ENCODE data around the gene ZNF91. TPM values are rescaled to one million over a fixed set of nuclear protein-coding genes. Genes with fewer than 3 reads are reported as not detected.
"Not testable (repeated sequence)": the region's sequence is repeated elsewhere in the genome, so short reads cannot be mapped to it uniquely, and the experiment has no call there.

The ZNF91 gene
- total RNA-seq, 1 donor from 2014 or later: 149 TPM

DNA sequence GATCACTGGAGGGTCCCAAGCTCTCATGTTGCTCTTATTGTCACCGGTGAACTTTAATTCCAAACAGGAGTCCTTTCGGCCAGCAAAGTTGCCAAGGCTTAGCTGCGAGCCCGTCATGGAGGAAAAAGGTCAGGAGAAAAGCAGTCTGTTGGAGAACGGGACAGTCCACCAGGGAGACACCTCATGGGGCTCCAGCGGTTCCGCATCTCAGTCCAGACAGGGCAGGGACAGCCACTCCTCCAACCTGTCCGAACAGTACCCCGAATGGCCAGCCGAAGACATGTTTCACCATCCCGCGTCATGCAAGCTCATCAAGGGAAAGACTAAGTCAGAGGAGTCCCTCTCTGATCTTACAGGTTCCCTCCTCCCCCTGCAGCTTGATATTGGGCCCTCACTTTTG lies 10.4 kb downstream of the ZNF91 start:
- peak overlapping the region; percentile 29 for H3K27ac Mint-ChIP-seq
- peaks cover 1% of the 10 kb centered on the region for H3K4me1 Mint-ChIP-seq (ENCODE audit: low read depth)
- H3K9me3 Mint-ChIP-seq (ENCODE audit: low read depth): peaks cover 41% of the 10 kb centered on the region
- no peak overlapping the region for H3K4me3 Mint-ChIP-seq (ENCODE audit: low read depth)
- TF ChIP-seq, protein P1, sequence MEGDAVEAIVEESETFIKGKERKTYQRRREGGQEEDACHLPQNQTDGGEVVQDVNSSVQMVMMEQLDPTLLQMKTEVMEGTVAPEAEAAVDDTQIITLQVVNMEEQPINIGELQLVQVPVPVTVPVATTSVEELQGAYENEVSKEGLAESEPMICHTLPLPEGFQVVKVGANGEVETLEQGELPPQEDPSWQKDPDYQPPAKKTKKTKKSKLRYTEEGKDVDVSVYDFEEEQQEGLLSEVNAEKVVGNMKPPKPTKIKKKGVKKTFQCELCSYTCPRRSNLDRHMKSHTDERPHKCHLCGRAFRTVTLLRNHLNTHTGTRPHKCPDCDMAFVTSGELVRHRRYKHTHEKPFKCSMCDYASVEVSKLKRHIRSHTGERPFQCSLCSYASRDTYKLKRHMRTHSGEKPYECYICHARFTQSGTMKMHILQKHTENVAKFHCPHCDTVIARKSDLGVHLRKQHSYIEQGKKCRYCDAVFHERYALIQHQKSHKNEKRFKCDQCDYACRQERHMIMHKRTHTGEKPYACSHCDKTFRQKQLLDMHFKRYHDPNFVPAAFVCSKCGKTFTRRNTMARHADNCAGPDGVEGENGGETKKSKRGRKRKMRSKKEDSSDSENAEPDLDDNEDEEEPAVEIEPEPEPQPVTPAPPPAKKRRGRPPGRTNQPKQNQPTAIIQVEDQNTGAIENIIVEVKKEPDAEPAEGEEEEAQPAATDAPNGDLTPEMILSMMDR (IDR thresholded peaks at IDR 0.05; ENCODE audit: unreplicated experiment): no peak
- no peaks in the 10 kb centered on the region for H3K27me3 Mint-ChIP-seq
- no peak for DNase-seq (ENCODE audit: low spot score, unreplicated experiment)
- H3K36me3 Mint-ChIP-seq (ENCODE audit: insufficient read depth): peaks cover 80% of the 10 kb centered on the region

DNA sequence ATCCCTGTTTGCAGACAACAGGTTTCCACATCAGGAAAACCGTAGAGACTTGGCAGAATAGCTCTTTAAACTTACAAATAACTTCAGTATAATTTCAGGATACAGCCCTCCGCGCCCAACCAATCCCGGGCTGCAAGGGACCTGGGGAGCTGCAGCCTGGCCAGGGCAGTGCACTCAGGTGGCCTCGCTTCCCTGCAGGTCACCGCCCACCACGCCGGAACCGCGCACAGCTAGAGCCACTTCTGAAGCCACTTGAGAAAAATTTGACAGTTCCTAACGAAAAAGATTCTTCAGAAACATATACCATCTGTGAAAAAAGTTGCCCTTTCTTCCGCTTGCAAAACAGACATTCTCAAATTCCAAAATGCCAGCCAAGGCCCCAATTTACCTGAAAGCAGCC lies 11.1 kb downstream of the ZNF91 start:
- H3K36me3 Mint-ChIP-seq (ENCODE audit: insufficient read depth): peaks cover 80% of the 10 kb centered on the region
- no peak for DNase-seq (ENCODE audit: low spot score, unreplicated experiment)
- peaks cover 39% of the 10 kb centered on the region for H3K9me3 Mint-ChIP-seq (ENCODE audit: low read depth)
- H3K27ac Mint-ChIP-seq: no peak overlapping the region
- H3K4me1 Mint-ChIP-seq (ENCODE audit: low read depth): no peaks in the 10 kb centered on the region
- H3K27me3 Mint-ChIP-seq: no peaks in the 10 kb centered on the region
- TF ChIP-seq, protein P1 (IDR thresholded peaks at IDR 0.05; ENCODE audit: unreplicated experiment): no peak
- no peak overlapping the region for H3K4me3 Mint-ChIP-seq (ENCODE audit: low read depth)

DNA sequence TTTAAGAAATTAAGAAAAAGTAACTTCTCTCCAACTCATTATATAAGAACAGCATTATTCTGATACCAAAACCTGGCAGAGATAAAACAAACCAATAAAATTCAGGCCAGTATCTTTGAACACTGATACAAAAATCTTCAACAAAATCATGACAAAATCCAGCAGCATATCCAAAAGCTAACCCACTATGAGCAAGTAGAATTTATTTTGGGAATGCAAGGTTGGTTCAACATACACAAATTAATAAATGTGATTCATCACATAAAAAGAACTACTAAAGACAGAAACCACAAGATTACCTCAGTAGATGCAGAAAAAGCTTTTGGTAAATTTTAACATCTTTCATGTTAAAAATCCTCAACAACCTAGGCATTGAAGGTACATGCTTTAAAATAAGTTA lies 12.3 kb downstream of the ZNF91 start:
- Mint-ChIP-seq H3K9me3 (ENCODE audit: low read depth) (peaks cover 38% of the 10 kb centered on the region), H3K4me1 (ENCODE audit: low read depth) (no peaks in the 10 kb centered on the region), H3K27ac (peak overlapping the region; percentile 69), H3K27me3 (no peaks in the 10 kb centered on the region), H3K36me3 (ENCODE audit: insufficient read depth) (peaks cover 76% of the 10 kb centered on the region), H3K4me3 (ENCODE audit: low read depth) (no peak overlapping the region)
- TF ChIP-seq, protein P1 (IDR thresholded peaks at IDR 0.05; ENCODE audit: unreplicated experiment): no peak
- no peak for DNase-seq (ENCODE audit: low spot score, unreplicated experiment)

DNA sequence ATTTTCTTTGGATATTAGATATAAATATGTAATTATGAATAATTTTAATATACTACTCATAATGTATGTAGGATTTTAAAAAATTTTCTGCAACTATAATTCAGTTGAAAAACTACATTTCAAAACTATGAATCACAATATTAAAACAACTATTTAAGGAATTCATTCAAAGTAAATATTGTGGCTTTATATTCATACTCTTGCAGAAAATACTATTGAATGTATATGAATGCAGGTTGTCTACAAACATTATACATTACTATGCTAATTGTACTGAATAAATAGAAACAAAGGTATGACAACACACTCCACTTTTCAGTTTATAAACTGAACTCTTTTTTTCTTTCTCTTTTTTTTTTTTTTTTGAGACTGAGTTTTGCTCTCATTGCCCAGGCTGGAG lies 14.2 kb downstream of the ZNF91 start:
- Mint-ChIP-seq H3K4me3 (ENCODE audit: low read depth) (no peak overlapping the region), H3K27me3 (no peaks in the 10 kb centered on the region), H3K4me1 (ENCODE audit: low read depth) (no peaks in the 10 kb centered on the region), H3K27ac (no peak overlapping the region), H3K9me3 (ENCODE audit: low read depth) (peaks cover 35% of the 10 kb centered on the region), H3K36me3 (ENCODE audit: insufficient read depth) (peaks cover 75% of the 10 kb centered on the region)
- TF ChIP-seq, protein P1 (IDR thresholded peaks at IDR 0.05; ENCODE audit: unreplicated experiment): no peak
- DNase-seq (ENCODE audit: low spot score, unreplicated experiment): no peak

DNA sequence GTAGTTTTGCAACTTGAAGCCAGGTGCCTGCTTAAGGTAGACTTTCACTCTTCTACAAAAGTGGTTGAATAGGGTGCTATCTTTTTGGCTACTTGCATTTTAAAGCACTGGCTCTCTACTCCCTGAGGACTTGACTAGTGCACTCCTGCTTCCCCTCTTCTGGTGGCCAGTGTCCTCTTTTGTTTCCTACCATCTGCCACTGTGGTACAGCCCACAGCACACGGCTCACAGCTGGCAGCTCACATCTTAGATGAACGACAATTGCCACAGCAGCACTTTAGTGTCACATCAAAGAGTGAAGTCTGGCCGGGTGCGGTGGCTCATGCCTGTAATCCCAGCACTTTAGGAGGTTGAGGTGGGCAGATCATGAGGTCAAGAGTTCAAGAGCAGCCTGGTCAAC lies 15.6 kb downstream of the ZNF91 start:
- not testable (repeated sequence) for H3K4me1 Mint-ChIP-seq (ENCODE audit: low read depth); DNase-seq (ENCODE audit: low spot score, unreplicated experiment); H3K4me3 Mint-ChIP-seq (ENCODE audit: low read depth); H3K27me3 Mint-ChIP-seq
- peak overlapping the region; percentile 48 for H3K27ac Mint-ChIP-seq
- H3K9me3 Mint-ChIP-seq (ENCODE audit: low read depth): peaks cover 37% of the 10 kb centered on the region
- H3K36me3 Mint-ChIP-seq (ENCODE audit: insufficient read depth): peaks cover 77% of the 10 kb centered on the region

DNA sequence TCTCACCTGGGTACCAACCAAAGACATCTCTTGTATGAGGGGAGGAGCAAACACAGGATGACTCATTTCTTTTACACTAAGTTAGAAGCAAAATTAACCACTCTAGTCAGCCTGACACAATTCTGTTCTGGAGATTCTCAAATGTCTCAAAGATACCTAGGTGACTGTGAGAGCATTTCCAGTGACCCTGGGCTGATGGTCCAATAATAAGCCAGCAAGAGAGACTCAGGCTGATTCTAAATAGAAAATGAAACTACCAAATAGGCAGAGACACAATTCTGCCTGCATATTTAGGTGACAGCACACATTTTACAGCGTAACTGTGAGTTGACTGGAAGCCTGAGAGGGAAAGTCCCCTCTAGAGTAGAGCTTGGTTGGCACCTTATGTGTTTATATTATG lies 16.3 kb downstream of the ZNF91 start:
- DNase-seq (ENCODE audit: low spot score, unreplicated experiment): no peak
- no peaks in the 10 kb centered on the region for H3K4me1 Mint-ChIP-seq (ENCODE audit: low read depth)
- no peak overlapping the region for H3K4me3 Mint-ChIP-seq (ENCODE audit: low read depth)
- TF ChIP-seq, protein P1 (IDR thresholded peaks at IDR 0.05; ENCODE audit: unreplicated experiment): no peak
- no peaks in the 10 kb centered on the region for H3K27me3 Mint-ChIP-seq
- peaks cover 75% of the 10 kb centered on the region for H3K36me3 Mint-ChIP-seq (ENCODE audit: insufficient read depth)
- H3K9me3 Mint-ChIP-seq (ENCODE audit: low read depth): peaks cover 32% of the 10 kb centered on the region
- no peak overlapping the region for H3K27ac Mint-ChIP-seq
